ENCODE results near the gene LRCH2. TPM values are rescaled to one million over a fixed set of nuclear protein-coding genes. Genes with fewer than 3 reads are reported as not detected.

The LRCH2 gene
- total RNA-seq, 6 experiments from 2014 or later, result 0.07 to 0.23 (median 0.12) TPM

GRCh38 chrX:115266300-115266699 lies 32.4 kb upstream of the LRCH2 start:
- H3K9me3 ChIP-seq, result no peaks in the 10 kb centered on the region
- TF ChIP-seq POLR2A (IDR thresholded peaks at IDR 0.05), result no peak
- TF ChIP-seq, protein P1, sequence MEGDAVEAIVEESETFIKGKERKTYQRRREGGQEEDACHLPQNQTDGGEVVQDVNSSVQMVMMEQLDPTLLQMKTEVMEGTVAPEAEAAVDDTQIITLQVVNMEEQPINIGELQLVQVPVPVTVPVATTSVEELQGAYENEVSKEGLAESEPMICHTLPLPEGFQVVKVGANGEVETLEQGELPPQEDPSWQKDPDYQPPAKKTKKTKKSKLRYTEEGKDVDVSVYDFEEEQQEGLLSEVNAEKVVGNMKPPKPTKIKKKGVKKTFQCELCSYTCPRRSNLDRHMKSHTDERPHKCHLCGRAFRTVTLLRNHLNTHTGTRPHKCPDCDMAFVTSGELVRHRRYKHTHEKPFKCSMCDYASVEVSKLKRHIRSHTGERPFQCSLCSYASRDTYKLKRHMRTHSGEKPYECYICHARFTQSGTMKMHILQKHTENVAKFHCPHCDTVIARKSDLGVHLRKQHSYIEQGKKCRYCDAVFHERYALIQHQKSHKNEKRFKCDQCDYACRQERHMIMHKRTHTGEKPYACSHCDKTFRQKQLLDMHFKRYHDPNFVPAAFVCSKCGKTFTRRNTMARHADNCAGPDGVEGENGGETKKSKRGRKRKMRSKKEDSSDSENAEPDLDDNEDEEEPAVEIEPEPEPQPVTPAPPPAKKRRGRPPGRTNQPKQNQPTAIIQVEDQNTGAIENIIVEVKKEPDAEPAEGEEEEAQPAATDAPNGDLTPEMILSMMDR (IDR thresholded peaks at IDR 0.05), result no peak
- no peak overlapping the region for H3K27ac ChIP-seq
- no peaks in the 10 kb centered on the region for H3K27me3 ChIP-seq
- no peak overlapping the region for H3K4me3 ChIP-seq
- ATAC-seq (no peak), DNase-seq (no peak)
- H3K4me1 ChIP-seq, result no peaks in the 10 kb centered on the region
- H3K36me3 ChIP-seq, result no peaks in the 10 kb centered on the region
- 41% methylated on average over 2 of the region's 2 CpGs for WGBS (ENCODE audit: insufficient coverage, low coverage, low lambda C conversion rate, missing lambda C conversion rate)
- intact Hi-C loops (cut with DNase I), result no loop called here

DNA sequence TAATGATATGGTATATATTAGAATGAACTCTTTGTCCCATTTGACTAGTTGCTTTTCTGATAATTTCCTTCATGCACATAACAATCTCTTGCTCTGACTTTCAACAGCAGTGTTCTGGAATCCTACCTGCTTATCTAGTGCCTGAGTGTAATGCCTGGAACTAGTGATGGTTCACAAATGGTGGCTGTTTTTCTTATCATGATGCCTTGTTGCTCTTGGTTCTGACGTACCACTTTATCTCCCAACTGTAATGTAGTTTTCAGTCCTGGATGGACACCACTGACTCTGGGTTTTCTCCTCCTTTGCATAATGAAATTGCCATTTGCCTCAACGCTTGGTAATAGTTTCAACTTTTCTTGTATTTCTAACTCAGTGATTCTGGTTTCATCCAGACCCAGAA lies 30.1 kb upstream of the LRCH2 start:
- no peaks in the 10 kb centered on the region for H3K36me3 ChIP-seq
- ATAC-seq, result no peak
- intact Hi-C loops (cut with DNase I), result no loop called here
- 55% methylated on average over 2 of the region's 2 CpGs for WGBS (ENCODE audit: insufficient coverage, low coverage, low lambda C conversion rate, missing lambda C conversion rate)
- no peak overlapping the region for H3K4me3 ChIP-seq
- H3K4me1 ChIP-seq, result no peaks in the 10 kb centered on the region
- TF ChIP-seq, protein P1 (IDR thresholded peaks at IDR 0.05), result no peak
- no peak for TF ChIP-seq POLR2A (IDR thresholded peaks at IDR 0.05)
- no peaks in the 10 kb centered on the region for H3K27me3 ChIP-seq
- no peak for DNase-seq
- no peaks in the 10 kb centered on the region for H3K9me3 ChIP-seq
- H3K27ac ChIP-seq, result no peak overlapping the region

GRCh38 chrX:115261148-115261547 lies 27.3 kb upstream of the LRCH2 start:
- Histone ChIP-seq H3K9me3 (no peaks in the 10 kb centered on the region), H3K4me3 (no peak overlapping the region), H3K4me1 (no peaks in the 10 kb centered on the region), H3K36me3 (no peaks in the 10 kb centered on the region), H3K27me3 (no peaks in the 10 kb centered on the region), H3K27ac (no peak overlapping the region)
- intact Hi-C loops (cut with DNase I), result no loop called here
- ATAC-seq (no peak), DNase-seq (no peak)
- TF ChIP-seq, protein P1 (IDR thresholded peaks at IDR 0.05), result no peak
- TF ChIP-seq POLR2A (IDR thresholded peaks at IDR 0.05), result no peak
- WGBS (ENCODE audit: insufficient coverage, low coverage, low lambda C conversion rate, missing lambda C conversion rate), result 33% methylated on average over 1 of the region's 2 CpGs

- H3K27me3 ChIP-seq, result no peaks in the 10 kb centered on the region
- ATAC-seq, result no peak
- TF ChIP-seq, protein P1 (IDR thresholded peaks at IDR 0.05), result no peak
- TF ChIP-seq POLR2A (IDR thresholded peaks at IDR 0.05), result no peak
- H3K27ac ChIP-seq, result no peak overlapping the region
- no peak for DNase-seq
- intact Hi-C loops (cut with DNase I), result no loop called here
- H3K4me3 ChIP-seq, result no peak overlapping the region
- 100% methylated on average over 1 of the region's 3 CpGs for WGBS (ENCODE audit: insufficient coverage, low coverage, low lambda C conversion rate, missing lambda C conversion rate)
- H3K36me3 ChIP-seq, result no peaks in the 10 kb centered on the region
- no peaks in the 10 kb centered on the region for H3K4me1 ChIP-seq
- no peaks in the 10 kb centered on the region for H3K9me3 ChIP-seq
Measured at GRCh38 chrX:115260330-115260729, 26.4 kb upstream of the LRCH2 start.
